H4 (cell line): ENCODE results near the gene RELN. TPM values are rescaled to one million over a fixed set of nuclear protein-coding genes. Genes with fewer than 3 reads are reported as not detected.
"Not testable (repeated sequence)": the region's sequence is repeated elsewhere in the genome, so short reads cannot be mapped to it uniquely, and the experiment has no call there.

Experiments
- DNase-seq: peaks from one replicate; pipeline ENCODE4 v3.0.0-alpha.2; 2015; ENCODE audit warnings: low spot score
- total RNA-seq: library from RNA; depleted of rRNA; stranded (reverse); fragments of >200 nt; shearing (Covaris generic); gene quantifications from 2 replicates; pipeline ENCODE4 v1.2.3, GENCODE V29; 2014

Gene RELN
- total RNA-seq, 1 experiment from 2014 or later: not detected

- not testable (repeated sequence) for DNase-seq
Observed at GRCh38 chr7:103787041-103787440, 202.4 kb downstream of the RELN start.

DNA sequence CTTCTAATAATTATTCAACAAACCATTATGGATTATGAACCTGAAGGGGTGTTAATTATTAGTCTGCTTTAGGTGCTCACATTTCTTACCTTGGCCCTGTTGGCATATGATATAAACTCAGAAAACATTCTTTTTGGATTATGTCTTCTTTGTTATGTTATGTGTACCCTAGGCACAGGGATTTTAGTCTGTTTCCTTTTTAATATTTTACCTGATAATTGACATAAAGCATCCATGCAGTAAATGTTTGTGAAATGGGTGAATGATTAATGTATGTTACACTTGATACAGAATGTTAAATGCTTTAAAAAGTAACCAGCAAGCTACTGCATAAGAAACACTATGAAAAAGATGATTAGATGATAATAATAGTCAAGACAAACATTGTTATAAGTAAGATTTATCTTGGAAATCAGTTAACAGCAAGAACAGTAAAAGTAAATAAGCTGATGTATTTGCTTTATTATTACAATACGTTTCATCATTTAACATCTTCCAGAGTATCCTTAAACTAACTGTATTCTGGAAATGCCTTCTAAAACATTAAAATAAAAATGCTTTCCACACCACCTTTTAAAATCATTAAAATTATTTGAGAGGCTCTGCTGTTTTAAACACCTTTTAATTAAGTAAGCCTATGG, 204.7 kb downstream of the RELN start:
- no peak for DNase-seq

DNA sequence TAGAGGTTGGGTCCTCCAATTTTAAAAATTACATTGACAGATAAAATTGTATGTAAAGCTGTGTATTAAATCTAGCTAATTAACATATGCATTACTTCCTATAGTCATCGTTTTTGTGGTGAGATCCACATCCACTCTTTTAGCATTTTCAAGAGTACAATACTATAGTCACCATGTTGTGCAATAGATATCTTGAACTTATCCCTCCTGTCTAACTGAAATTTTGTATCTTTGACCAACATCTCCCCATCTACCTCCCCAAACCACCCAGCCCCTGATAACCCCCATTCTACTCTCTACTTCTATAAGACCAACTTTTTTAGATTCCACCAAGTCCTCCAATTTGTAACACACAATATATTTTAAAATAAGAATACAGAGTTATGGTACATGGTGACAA, 208.0 kb downstream of the RELN start:
- DNase-seq: no peak

DNA sequence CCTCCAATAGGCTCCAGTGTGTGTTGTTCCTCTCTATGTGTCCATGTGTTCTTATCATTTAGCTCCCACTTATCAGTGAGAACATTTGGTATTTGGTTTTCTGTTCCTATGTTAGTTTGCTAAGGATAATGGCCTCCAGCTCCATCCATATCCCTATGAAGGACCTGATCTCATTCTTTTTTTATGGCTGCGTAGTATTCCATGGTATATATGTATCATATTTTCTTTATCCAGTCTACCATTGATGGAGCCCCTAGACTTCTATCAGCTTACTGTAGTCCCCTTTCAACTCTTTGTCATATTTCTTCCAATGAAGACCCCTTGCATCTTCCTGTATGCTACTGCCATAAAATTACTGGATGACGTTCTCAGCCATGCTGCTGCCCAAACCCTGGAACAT, 208.9 kb downstream of the RELN start:
- not testable (repeated sequence) for DNase-seq

GRCh38 chr7:103777440-103777839, 212.0 kb downstream of the RELN start:
- no peak for DNase-seq

DNA sequence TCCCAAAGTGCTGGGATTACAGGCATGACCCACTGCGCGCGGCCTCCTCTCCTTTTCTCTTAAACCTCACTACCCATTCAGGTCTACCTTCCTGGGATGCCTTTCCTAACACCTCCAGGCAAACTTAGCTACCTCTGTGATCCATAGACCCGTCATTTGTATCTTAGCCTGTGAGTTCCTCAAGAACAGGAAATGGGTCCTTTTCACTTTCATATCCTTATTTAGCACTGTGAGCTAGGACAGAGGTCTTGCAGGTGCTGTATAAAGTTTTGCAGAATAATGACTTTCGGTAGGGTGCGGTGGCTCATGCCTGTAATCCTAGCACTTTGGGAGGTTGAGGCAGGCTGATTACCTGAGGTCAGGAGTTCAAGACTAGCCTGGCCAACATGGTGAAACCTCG, 215.7 kb downstream of the RELN start:
- DNase-seq: no peak

- no peak for DNase-seq
Observed at GRCh38 chr7:103772171-103772773, 217.2 kb downstream of the RELN start.

DNA sequence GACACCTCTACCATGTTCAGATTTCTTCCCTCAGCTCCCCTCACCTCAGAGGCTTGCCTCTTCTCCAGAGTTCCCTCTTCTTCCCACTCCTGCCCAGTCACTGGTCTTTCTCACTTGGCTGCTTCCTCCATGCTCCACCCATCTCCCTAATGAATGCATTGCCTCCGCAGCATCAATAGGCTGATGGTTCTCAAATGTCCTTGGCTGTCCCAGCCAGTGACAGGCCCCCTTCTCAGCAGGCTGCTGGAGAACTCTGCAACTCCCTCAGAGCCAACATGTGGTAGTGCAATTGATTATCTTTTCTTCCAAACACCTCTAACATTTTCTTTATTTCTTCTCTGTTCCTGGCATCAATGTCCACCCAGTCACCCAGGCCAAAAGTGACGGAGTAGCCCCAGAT, 218.2 kb downstream of the RELN start:
- no peak for DNase-seq

DNA sequence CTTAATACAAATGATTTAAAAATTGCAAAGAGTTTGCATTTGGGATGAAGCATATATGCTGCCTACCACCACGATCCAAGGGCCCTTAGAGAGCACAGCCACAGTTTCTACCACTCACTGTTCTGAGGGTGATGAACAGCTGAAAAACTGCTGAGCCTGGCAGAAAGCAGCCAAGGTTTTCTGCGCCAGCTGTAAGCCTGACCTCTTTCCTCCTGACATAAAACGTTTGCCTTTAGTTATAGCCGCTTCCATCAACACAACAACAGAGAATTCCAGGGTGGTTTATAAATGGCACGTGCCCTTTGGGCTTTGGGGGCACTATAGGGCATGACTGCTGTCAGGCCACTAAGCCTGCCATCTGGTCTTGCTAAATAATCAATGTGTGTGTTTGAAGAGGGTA, 222.8 kb downstream of the RELN start:
- no peak for DNase-seq

DNA sequence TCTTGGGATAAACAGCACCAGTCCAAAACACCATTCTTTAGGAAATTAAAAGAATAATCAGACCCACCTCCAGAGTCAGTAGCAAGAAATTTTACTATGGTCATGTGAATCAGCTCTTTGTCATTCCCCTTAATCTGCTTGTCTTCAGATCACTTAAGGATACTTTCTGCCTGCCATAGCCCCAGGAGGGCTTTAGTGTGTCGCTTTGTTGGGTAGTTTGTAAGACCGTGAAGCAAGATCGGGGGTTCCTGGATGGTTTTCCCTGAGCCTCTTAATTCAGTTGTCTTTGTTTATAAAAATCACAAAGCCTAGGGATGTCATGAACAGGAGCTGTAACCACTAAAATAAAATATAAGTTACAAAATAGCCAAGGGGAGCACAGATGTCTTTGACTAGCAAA, 223.6 kb downstream of the RELN start:
- no peak for DNase-seq

DNA sequence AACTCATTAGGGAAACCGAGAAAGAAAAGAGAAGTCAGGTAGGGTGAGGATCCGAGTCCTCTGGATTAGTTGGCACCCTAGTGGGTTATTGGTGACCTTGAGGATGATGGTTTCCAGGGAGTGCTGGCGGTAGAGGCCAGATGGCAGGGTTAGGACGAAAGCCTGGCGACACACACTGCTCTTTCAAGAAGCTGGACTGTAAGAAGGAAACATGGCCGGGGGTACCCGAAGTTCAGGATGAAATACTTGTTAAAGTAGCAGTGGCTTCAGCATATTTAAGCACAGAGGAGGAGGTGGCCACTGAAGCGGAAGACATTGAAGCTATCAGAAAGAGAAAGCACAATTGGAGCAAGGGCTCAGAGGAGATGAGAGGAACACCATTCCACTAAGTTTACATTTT, 224.6 kb downstream of the RELN start:
- DNase-seq: no peak

DNA sequence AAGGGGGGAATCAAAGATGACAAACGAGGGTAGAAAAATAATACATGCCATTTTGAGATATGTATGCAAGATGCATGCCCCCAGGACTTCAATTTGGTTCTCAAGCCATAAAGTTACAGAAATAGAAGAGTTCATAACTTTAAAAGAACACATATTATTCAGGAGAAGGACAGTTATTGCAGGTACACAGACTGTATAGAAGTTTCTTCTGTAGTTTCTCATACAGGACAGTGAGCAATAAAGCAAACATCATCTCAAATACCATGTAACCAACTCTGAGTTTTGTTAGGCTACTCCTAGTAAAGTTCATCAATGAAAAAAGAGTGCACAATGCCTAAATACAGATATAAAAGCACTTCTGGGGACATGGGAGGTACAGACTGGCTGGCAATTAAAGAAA, 226.6 kb downstream of the RELN start:
- no peak for DNase-seq

GRCh38 chr7:103762065-103762760, 227.2 kb downstream of the RELN start:
- DNase-seq: no peak

- no peak for DNase-seq
Observed at GRCh38 chr7:103752995-103753394, 236.5 kb downstream of the RELN start.

GRCh38 chr7:103751311-103751880, 238.1 kb downstream of the RELN start:
- DNase-seq: no peak

DNA sequence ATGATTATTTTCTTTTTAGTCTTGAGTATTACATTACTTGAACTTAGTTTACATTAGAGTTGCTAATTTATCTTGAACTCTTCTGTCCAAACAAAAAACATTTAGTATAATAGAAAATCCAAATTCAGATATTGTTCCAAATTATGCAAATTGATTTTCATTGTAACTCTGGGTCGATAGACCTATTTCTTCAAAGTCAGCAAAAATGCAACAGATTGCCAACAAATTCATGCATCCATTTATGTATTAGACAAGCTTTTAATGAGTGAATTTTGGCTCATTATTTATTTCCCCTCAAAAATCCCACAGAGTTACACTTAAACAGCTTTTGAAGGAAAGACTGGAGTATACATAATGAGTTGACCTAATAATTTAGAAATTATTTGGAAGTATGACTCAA, 240.8 kb downstream of the RELN start:
- DNase-seq: no peak

- no peak for DNase-seq
Observed at GRCh38 chr7:103735377-103735776, 254.1 kb downstream of the RELN start.

- no peak for DNase-seq
Observed at GRCh38 chr7:103731169-103731568, 258.3 kb downstream of the RELN start.

DNA sequence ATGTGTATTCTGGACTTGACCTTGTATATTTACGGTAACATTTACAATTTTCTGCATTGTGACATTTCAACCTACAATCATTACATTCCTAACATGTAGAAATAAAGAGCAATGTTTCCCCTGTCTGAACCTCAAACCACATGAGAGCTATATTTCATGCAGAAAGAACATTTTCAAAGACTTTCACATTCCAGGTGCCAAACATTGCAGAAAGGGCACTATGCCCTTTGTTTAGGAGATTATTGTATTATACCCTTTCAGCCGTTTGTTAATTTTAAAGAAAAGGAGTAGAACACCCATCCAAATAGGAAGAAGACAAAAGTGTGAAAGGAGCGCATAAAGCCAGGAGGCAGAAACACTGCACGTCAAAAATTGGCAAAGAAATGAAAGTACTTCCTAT, 260.4 kb downstream of the RELN start:
- no peak for DNase-seq

- no peak for DNase-seq
Observed at GRCh38 chr7:103727982-103728610, 261.4 kb downstream of the RELN start.

DNA sequence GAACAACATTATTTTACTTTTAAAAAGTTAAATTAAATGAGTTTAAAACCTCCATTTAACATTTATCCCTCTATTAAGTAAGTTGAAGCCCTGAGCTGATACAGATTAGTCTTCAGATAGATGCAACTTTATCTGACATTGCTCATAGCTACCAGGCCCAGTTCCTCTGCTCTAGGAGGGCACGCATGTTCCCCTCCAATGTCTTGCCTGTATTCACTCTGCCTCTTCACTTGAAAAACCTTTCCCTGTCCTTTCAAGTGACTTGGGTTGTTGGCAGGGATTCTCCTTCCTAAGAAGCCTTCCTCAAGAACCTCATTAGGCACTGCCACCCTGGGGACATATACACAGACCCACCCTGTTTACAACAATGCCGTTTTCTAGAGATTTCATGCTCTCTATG, 270.4 kb downstream of the RELN start:
- DNase-seq: no peak

DNA sequence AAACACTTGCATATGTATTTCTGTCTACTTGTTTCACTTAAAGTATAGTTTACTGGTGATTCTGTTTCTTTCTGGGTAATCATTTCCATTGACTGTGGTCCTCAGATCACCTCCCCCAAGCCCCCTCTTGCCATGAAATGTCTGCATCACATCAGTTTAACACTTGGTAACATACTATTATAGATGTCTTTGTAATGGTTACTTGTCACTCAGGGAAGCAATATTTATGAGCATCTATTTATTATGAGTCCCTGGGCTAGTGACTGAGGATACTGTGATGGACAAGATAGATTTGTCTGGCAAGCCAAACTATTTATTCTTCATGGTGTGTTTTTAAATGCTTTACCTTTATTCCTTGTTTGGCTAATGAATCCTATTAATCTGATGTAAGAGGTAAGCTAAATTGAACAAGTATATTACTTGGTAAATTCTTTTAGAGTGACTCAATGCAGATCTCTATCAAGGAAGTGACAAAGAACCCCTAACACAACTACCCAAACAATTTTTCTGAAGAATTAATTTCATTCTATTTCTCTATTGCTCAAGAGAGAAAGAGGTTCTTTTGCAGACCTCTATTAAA, 270.9 kb downstream of the RELN start:
- DNase-seq: no peak
